ENCODE results near the gene RAF1. TPM values are rescaled to one million over a fixed set of nuclear protein-coding genes. Genes with fewer than 3 reads are reported as not detected.
A peak's percentile ranks its signal among the peaks of the same experiment; 100 is the strongest.
"Not testable (repeated sequence)": the region's sequence is repeated elsewhere in the genome, so short reads cannot be mapped to it uniquely, and the experiment has no call there.

RAF1 gene
- total RNA-seq, 1 donor from 2014 or later = 144 TPM

- intact Hi-C loops (cut with DNase I) = no loop called here
- ATAC-seq = no peak
- no peak for DNase-seq (ENCODE audit: missing footprints)
These were observed 7.7 kb downstream of the RAF1 start for GRCh38 chr3:12656193-12656592.

- no peak for DNase-seq (ENCODE audit: missing footprints)
- intact Hi-C loops (cut with DNase I) = no loop called here
- ATAC-seq = no peak
These were observed 8.2 kb downstream of the RAF1 start for GRCh38 chr3:12655701-12656100.

GRCh38 chr3:12653747-12654146 is 10.2 kb downstream of the RAF1 start:
- DNase-seq (ENCODE audit: missing footprints) = no peak
- intact Hi-C loops (cut with DNase I) = no loop called here
- no peak for ATAC-seq

- intact Hi-C loops (cut with DNase I) = no loop called here
- DNase-seq (ENCODE audit: missing footprints) (no peak), ATAC-seq (no peak)
These were observed 15.4 kb downstream of the RAF1 start for GRCh38 chr3:12648384-12648959.

- DNase-seq (ENCODE audit: missing footprints) = no peak
- ATAC-seq = peak; percentile 67
- intact Hi-C loops (cut with DNase I) = no loop called here
These were observed 19.5 kb downstream of the RAF1 start for GRCh38 chr3:12644331-12644937.

GRCh38 chr3:12643724-12644123 is 20.2 kb downstream of the RAF1 start:
- ATAC-seq (no peak), DNase-seq (ENCODE audit: missing footprints) (no peak)
- intact Hi-C loops (cut with DNase I) = no loop called here

GRCh38 chr3:12643010-12643380 is 20.9 kb downstream of the RAF1 start:
- intact Hi-C loops (cut with DNase I) = no loop called here
- DNase-seq (ENCODE audit: missing footprints) (no peak), ATAC-seq (no peak)

GRCh38 chr3:12640853-12641252 is 23.1 kb downstream of the RAF1 start:
- intact Hi-C loops (cut with DNase I); DNase-seq (ENCODE audit: missing footprints); ATAC-seq: not testable (repeated sequence)

- peak; percentile 60 for ATAC-seq
- intact Hi-C loops (cut with DNase I) = no loop called here
- DNase-seq (ENCODE audit: missing footprints) = no peak
These were observed 25.8 kb downstream of the RAF1 start for GRCh38 chr3:12638105-12638504.

- ATAC-seq = no peak
- DNase-seq (ENCODE audit: missing footprints) = no peak
- intact Hi-C loops (cut with DNase I) = no loop called here
These were observed 30.8 kb downstream of the RAF1 start for GRCh38 chr3:12633108-12633507.

- no peak for ATAC-seq
- intact Hi-C loops (cut with DNase I) = no loop called here
These were observed 31.4 kb downstream of the RAF1 start for GRCh38 chr3:12632523-12632922.

GRCh38 chr3:12630843-12631242 is 33.1 kb downstream of the RAF1 start:
- ATAC-seq; intact Hi-C loops (cut with DNase I); DNase-seq (ENCODE audit: missing footprints): not testable (repeated sequence)

More at GRCh38 chr3:12632523-12632922, 31.4 kb downstream of the RAF1 start:
- DNase-seq (ENCODE audit: missing footprints) = no peak

- no peak for DNase-seq (ENCODE audit: missing footprints)
- intact Hi-C loops (cut with DNase I) = no loop called here
- peak; percentile 52 for ATAC-seq
These were observed 33.6 kb downstream of the RAF1 start for GRCh38 chr3:12630292-12630691.

GRCh38 chr3:12629560-12629959 is 34.4 kb downstream of the RAF1 start:
- ATAC-seq = peak; percentile 82
- intact Hi-C loops (cut with DNase I) = loop anchor here (5.0 kb wide), 1 partner anchor 33 kb away; the partner anchor contains the start of gene RAF1
- DNase-seq (ENCODE audit: missing footprints) = no peak

- intact Hi-C loops (cut with DNase I) = loop anchor here (5.0 kb wide), 1 partner anchor 33 kb away; the partner anchor contains the start of gene RAF1
- no peak for DNase-seq (ENCODE audit: missing footprints)
- ATAC-seq = no peak
These were observed 35.1 kb downstream of the RAF1 start for GRCh38 chr3:12628813-12629212.

- intact Hi-C loops (cut with DNase I) = loop anchor here (5.0 kb wide), 1 partner anchor 35 kb away; the partner anchor contains the start of gene RAF1
- ATAC-seq (no peak), DNase-seq (ENCODE audit: missing footprints) (no peak)
These were observed 36.5 kb downstream of the RAF1 start for GRCh38 chr3:12627370-12627769.

- not testable (repeated sequence) for ATAC-seq; DNase-seq (ENCODE audit: missing footprints)
- intact Hi-C loops (cut with DNase I) = loop anchor here (5.0 kb wide), 1 partner anchor 37 kb away; the partner anchor contains the start of gene RAF1
These were observed 39.0 kb downstream of the RAF1 start for GRCh38 chr3:12624964-12625363.

GRCh38 chr3:12624056-12624455 is 39.9 kb downstream of the RAF1 start:
- DNase-seq (ENCODE audit: missing footprints) (no peak), ATAC-seq (no peak)
- intact Hi-C loops (cut with DNase I) = no loop called here

- DNase-seq (ENCODE audit: missing footprints) (no peak), ATAC-seq (no peak)
- intact Hi-C loops (cut with DNase I) = no loop called here
These were observed 41.6 kb downstream of the RAF1 start for GRCh38 chr3:12622335-12622734.

- no peak for ATAC-seq
- intact Hi-C loops (cut with DNase I) = loop anchor here (1.0 kb wide), 1 partner anchor 22 kb away; no protein-coding TSS in a partner anchor
- no peak for DNase-seq (ENCODE audit: missing footprints)
These were observed 43.2 kb downstream of the RAF1 start for GRCh38 chr3:12620729-12621128.

All from Right ventricle myocardium inferior (tissue), 1 donor.